ENCODE data around the gene RGS6. TPM values are rescaled to one million over a fixed set of nuclear protein-coding genes. Genes with fewer than 3 reads are reported as not detected.

The RGS6 gene
- total RNA-seq, 1 donor from 2014 or later: 0.24 TPM

- Mint-ChIP-seq H3K4me1 (ENCODE audit: unreplicated experiment) (no peaks in the 10 kb centered on the region), H3K4me3 (ENCODE audit: unreplicated experiment) (no peak overlapping the region), H3K9me3 (ENCODE audit: unreplicated experiment) (peaks cover 7% of the 10 kb centered on the region), H3K36me3 (ENCODE audit: unreplicated experiment) (no peaks in the 10 kb centered on the region), H3K27me3 (ENCODE audit: unreplicated experiment) (no peaks in the 10 kb centered on the region), H3K27ac (ENCODE audit: unreplicated experiment) (no peak overlapping the region)
- no peak for TF ChIP-seq CTCF (IDR thresholded peaks at IDR 0.05)
- no peak for DNase-seq (ENCODE audit: extremely low spot score, unreplicated experiment)
Observed at GRCh38 chr14:72040528-72040927, 108.3 kb downstream of the RGS6 start.

- no peak for DNase-seq (ENCODE audit: extremely low spot score, unreplicated experiment)
- no peak overlapping the region for H3K27ac Mint-ChIP-seq (ENCODE audit: unreplicated experiment)
Observed at GRCh38 chr14:72045271-72045670, 113.0 kb downstream of the RGS6 start.

GRCh38 chr14:72045885-72046284, 113.7 kb downstream of the RGS6 start:
- H3K27ac Mint-ChIP-seq (ENCODE audit: unreplicated experiment): no peak overlapping the region
- no peak overlapping the region for H3K4me3 Mint-ChIP-seq (ENCODE audit: unreplicated experiment)
- H3K4me1 Mint-ChIP-seq (ENCODE audit: unreplicated experiment): no peaks in the 10 kb centered on the region
- no peaks in the 10 kb centered on the region for H3K36me3 Mint-ChIP-seq (ENCODE audit: unreplicated experiment)
- DNase-seq (ENCODE audit: extremely low spot score, unreplicated experiment): no peak
- H3K9me3 Mint-ChIP-seq (ENCODE audit: unreplicated experiment): no peaks in the 10 kb centered on the region
- TF ChIP-seq CTCF (IDR thresholded peaks at IDR 0.05): no peak
- no peaks in the 10 kb centered on the region for H3K27me3 Mint-ChIP-seq (ENCODE audit: unreplicated experiment)

More at GRCh38 chr14:72045271-72045670, 113.0 kb downstream of the RGS6 start:
- no peaks in the 10 kb centered on the region for H3K36me3 Mint-ChIP-seq (ENCODE audit: unreplicated experiment)
- no peaks in the 10 kb centered on the region for H3K9me3 Mint-ChIP-seq (ENCODE audit: unreplicated experiment)
- no peaks in the 10 kb centered on the region for H3K27me3 Mint-ChIP-seq (ENCODE audit: unreplicated experiment)
- no peak for TF ChIP-seq CTCF (IDR thresholded peaks at IDR 0.05)
- H3K4me3 Mint-ChIP-seq (ENCODE audit: unreplicated experiment): no peak overlapping the region
- no peaks in the 10 kb centered on the region for H3K4me1 Mint-ChIP-seq (ENCODE audit: unreplicated experiment)

GRCh38 chr14:72049462-72049861, 117.2 kb downstream of the RGS6 start:
- Mint-ChIP-seq H3K27ac (ENCODE audit: unreplicated experiment) (no peak overlapping the region), H3K4me3 (ENCODE audit: unreplicated experiment) (no peak overlapping the region), H3K27me3 (ENCODE audit: unreplicated experiment) (peaks cover under 1% of the 10 kb centered on the region), H3K4me1 (ENCODE audit: unreplicated experiment) (no peaks in the 10 kb centered on the region), H3K36me3 (ENCODE audit: unreplicated experiment) (no peaks in the 10 kb centered on the region), H3K9me3 (ENCODE audit: unreplicated experiment) (no peaks in the 10 kb centered on the region)
- no peak for DNase-seq (ENCODE audit: extremely low spot score, unreplicated experiment)
- TF ChIP-seq CTCF (IDR thresholded peaks at IDR 0.05): no peak

- H3K4me1 Mint-ChIP-seq (ENCODE audit: unreplicated experiment): no peaks in the 10 kb centered on the region
Observed at GRCh38 chr14:72052356-72052755, 120.1 kb downstream of the RGS6 start.

More at GRCh38 chr14:72052356-72052755, 120.1 kb downstream of the RGS6 start:
- no peak for DNase-seq (ENCODE audit: extremely low spot score, unreplicated experiment)
- no peak overlapping the region for H3K27ac Mint-ChIP-seq (ENCODE audit: unreplicated experiment)
- H3K4me3 Mint-ChIP-seq (ENCODE audit: unreplicated experiment): no peak overlapping the region
- H3K27me3 Mint-ChIP-seq (ENCODE audit: unreplicated experiment): peaks cover 3% of the 10 kb centered on the region
- H3K9me3 Mint-ChIP-seq (ENCODE audit: unreplicated experiment): no peaks in the 10 kb centered on the region
- no peaks in the 10 kb centered on the region for H3K36me3 Mint-ChIP-seq (ENCODE audit: unreplicated experiment)
- no peak for TF ChIP-seq CTCF (IDR thresholded peaks at IDR 0.05)

Measured in osteocyte (in vitro differentiated cells).